Ascending aorta (tissue), 2 donors: ENCODE measurements around the gene LARGE2. TPM values are rescaled to one million over a fixed set of nuclear protein-coding genes. Genes with fewer than 3 reads are reported as not detected.
"Not testable (repeated sequence)": the region's sequence is repeated elsewhere in the genome, so short reads cannot be mapped to it uniquely, and the experiment has no call there.

Experiments used
- DNase-seq, 2 donors: peaks; one replicate each; pipeline ENCODE4 v3.0.0-alpha.2; 2019; ENCODE audit warnings: low spot score in 2 of 2
- H3K27ac ChIP-seq, 2 donors: fragments of 200-600 bp; sonication (generic); one replicate each; pipeline ENCODE4 v1.5.1; 2016 to 2017; ENCODE audit warnings: mild to moderate bottlenecking in 1 of 2
- H3K27me3 ChIP-seq: fragments of 200-600 bp; sonication (generic); one replicate; pipeline ENCODE4 v1.5.1; 2017
- H3K36me3 ChIP-seq, 2 donors: fragments of 200-600 bp; sonication (generic); one replicate each; pipeline ENCODE4 v1.5.1; 2016
- H3K4me1 ChIP-seq, 2 donors: fragments of 200-600 bp; sonication (generic); one replicate each; pipeline ENCODE4 v1.5.1; 2016 to 2017; ENCODE audit warnings: mild to moderate bottlenecking in 1 of 2
- H3K4me3 ChIP-seq, 2 donors: fragments of 200-600 bp; sonication (generic); one replicate each; pipeline ENCODE4 v1.5.1; 2016 to 2017; ENCODE audit warnings: mild to moderate bottlenecking in 1 of 2
- H3K9me3 ChIP-seq, 2 donors: fragments of 200-600 bp; sonication (generic); one replicate each; pipeline ENCODE4 v1.5.1; 2016
- CTCF ChIP-seq, 3 experiments: fragments of 200-600 bp in 2 of 3; fragments of 450-650 bp in 1 of 3; sonication (generic) in 2 of 3; IDR thresholded peaks; one replicate each; pipeline ENCODE4 v1.5.1; 2016 to 2019; ENCODE audit warnings: antibody characterized with exemption in 3 of 3, mild to moderate bottlenecking in 1 of 3, moderate library complexity in 1 of 3
- intact Hi-C: fragments of 100-400 bp; cut with DNase I; formaldehyde crosslinking; loops from one replicate; pipeline ENCODE4 v1.15.1; 2023
- total RNA-seq: library from RNA; depleted of rRNA; stranded (reverse); fragments of >200 nt; gene quantifications from one replicate; pipeline ENCODE4 v1.1.0, GENCODE V29; 2016

The LARGE2 gene
- total RNA-seq, 1 donor from 2014 or later, result not detected

GRCh38 chr11:45902452-45903380 is 19.7 kb upstream of the LARGE2 start:
- Histone ChIP-seq H3K27me3 (no peaks in the 10 kb centered on the region), H3K9me3 (no peaks in the 10 kb centered on the region), H3K4me3 (no peak overlapping the region), H3K27ac (no peak overlapping the region), H3K4me1 (peaks cover 0 to 20% of the 10 kb centered on the region in 2 donors), H3K36me3 (peaks cover 0 to 9% of the 10 kb centered on the region in 2 donors)
- DNase-seq, result no peak
- intact Hi-C loops, result no loop called here
- no peak for TF ChIP-seq CTCF (IDR thresholded peaks at IDR 0.05)

GRCh38 chr11:45904309-45904915 is 18.0 kb upstream of the LARGE2 start:
- intact Hi-C loops, result no loop called here
- TF ChIP-seq CTCF (IDR thresholded peaks at IDR 0.05), result no peak
- Histone ChIP-seq H3K27me3 (no peaks in the 10 kb centered on the region), H3K9me3 (no peaks in the 10 kb centered on the region), H3K27ac (no peak overlapping the region), H3K4me3 (no peak overlapping the region), H3K4me1 (peaks cover 0 to 12% of the 10 kb centered on the region in 2 donors), H3K36me3 (peaks cover 2 to 11% of the 10 kb centered on the region in 2 donors)
- no peak for DNase-seq

GRCh38 chr11:45905095-45905494 is 17.4 kb upstream of the LARGE2 start:
- H3K36me3 ChIP-seq, result peaks cover 8 to 18% of the 10 kb centered on the region in 2 donors
- peaks cover 0 to 9% of the 10 kb centered on the region in 2 donors for H3K4me1 ChIP-seq
- no peak for DNase-seq
- no peak overlapping the region for H3K27ac ChIP-seq
- intact Hi-C loops, result no loop called here
- H3K4me3 ChIP-seq, result no peak overlapping the region
- H3K9me3 ChIP-seq, result no peaks in the 10 kb centered on the region
- no peaks in the 10 kb centered on the region for H3K27me3 ChIP-seq
- no peak for TF ChIP-seq CTCF (IDR thresholded peaks at IDR 0.05)

GRCh38 chr11:45905576-45905975 is 16.9 kb upstream of the LARGE2 start:
- H3K4me3 ChIP-seq, intact Hi-C loops, DNase-seq, H3K27me3 ChIP-seq, H3K9me3 ChIP-seq, H3K4me1 ChIP-seq, H3K27ac ChIP-seq: not testable (repeated sequence)
- H3K36me3 ChIP-seq, result peaks cover 13 to 22% of the 10 kb centered on the region in 2 donors

GRCh38 chr11:45906096-45906682 is 16.3 kb upstream of the LARGE2 start:
- Histone ChIP-seq H3K4me1 (peaks cover 0 to under 1% of the 10 kb centered on the region in 2 donors), H3K27ac (no peak overlapping the region), H3K36me3 (peaks cover 19 to 29% of the 10 kb centered on the region in 2 donors), H3K27me3 (no peaks in the 10 kb centered on the region), H3K4me3 (no peak overlapping the region), H3K9me3 (no peaks in the 10 kb centered on the region)
- DNase-seq, result no peak
- no peak for TF ChIP-seq CTCF (IDR thresholded peaks at IDR 0.05)
- intact Hi-C loops, result no loop called here
